Loucy (cell line): ENCODE results near the gene USF2.

Source experiments
- EZH2phosphoT487 ChIP-seq: fragments of 200-600 bp; IDR thresholded peaks from 2 replicates; pipeline ENCODE4 v1.6.1; 2018; ENCODE audit warnings: antibody characterized with exemption, mild to moderate bottlenecking, moderate library complexity, borderline replicate concordance
- TF ChIP-seq, protein P1 (sequence below): fragments of 200-600 bp; sonication (generic); conservative IDR thresholded peaks from 2 replicates; pipeline ENCODE4 v1.5.1; 2014; ENCODE audit warnings: mild to moderate bottlenecking, antibody characterized with exemption, low read length

- TF ChIP-seq, protein P1, sequence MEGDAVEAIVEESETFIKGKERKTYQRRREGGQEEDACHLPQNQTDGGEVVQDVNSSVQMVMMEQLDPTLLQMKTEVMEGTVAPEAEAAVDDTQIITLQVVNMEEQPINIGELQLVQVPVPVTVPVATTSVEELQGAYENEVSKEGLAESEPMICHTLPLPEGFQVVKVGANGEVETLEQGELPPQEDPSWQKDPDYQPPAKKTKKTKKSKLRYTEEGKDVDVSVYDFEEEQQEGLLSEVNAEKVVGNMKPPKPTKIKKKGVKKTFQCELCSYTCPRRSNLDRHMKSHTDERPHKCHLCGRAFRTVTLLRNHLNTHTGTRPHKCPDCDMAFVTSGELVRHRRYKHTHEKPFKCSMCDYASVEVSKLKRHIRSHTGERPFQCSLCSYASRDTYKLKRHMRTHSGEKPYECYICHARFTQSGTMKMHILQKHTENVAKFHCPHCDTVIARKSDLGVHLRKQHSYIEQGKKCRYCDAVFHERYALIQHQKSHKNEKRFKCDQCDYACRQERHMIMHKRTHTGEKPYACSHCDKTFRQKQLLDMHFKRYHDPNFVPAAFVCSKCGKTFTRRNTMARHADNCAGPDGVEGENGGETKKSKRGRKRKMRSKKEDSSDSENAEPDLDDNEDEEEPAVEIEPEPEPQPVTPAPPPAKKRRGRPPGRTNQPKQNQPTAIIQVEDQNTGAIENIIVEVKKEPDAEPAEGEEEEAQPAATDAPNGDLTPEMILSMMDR: no peak
- TF ChIP-seq EZH2phosphoT487: no peak
Observed at GRCh38 chr19:35279374-35279773, 10.6 kb downstream of the USF2 start.
